HG03432 (cell line): ENCODE results near the gene NRCAM.

ENCODE experiments used
- ATAC-seq: cut with Tn5 transposase; IDR thresholded peaks from one replicate; pipeline ENCODE4 v1.9.1; 2021; ENCODE audit warnings: mild to moderate bottlenecking, moderate library complexity; ENCODE audit not compliant: unreplicated experiment

NRCAM gene

DNA sequence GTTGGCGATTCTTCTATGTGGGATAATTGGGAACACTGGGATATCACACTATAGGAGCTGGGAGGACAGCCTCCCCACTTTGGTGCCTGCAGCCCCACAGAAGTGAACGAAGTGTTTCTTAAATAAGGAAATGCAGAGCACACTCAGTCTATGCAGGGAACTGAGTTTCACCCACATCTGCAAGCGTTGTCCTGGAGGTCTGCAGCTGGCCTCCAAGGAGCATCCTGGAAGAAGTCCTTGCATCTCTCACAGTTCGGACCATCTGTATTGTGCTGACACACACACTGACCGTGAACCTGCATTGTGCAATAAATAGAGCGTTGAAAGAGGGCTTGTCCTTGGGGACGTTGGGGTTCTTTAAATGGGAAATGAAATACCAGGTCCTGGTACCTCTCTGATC lies 351.9 kb downstream of the NRCAM start:
- ATAC-seq: no peak

DNA sequence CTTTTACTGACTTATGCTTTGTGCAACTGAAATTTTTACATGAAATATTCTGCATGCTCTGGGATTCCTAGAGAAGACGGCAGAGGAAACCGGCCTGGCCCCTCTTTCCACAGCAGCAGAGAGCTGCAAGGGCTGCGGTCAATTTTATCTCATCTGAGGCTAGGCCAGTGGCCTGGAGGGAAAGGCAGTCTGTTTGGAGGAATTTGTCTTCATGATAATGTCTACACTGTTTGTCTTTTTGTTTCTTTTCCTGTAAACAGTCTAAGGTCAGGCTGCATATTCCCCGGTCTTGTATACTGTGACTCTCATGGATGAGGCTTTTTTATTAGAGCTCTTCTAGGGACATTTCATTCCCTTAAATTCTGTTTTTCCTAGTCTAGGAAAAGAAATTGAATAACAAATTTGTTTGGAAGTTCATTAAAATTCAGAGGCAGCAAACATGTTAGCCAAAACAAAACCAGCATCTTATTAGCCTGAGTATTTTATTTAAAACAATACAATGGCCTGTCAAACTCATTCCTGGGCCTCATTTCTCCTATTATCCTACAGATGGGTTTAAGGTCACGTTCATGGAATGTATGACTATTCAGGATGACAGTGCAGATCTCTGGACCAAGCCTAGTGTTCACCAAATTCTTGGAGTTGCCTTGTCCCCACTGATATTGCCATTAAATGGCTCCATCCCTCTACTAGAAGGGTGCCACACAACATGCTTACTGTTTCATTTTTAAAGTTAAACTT lies 352.5 kb downstream of the NRCAM start:
- ATAC-seq: no peak

DNA sequence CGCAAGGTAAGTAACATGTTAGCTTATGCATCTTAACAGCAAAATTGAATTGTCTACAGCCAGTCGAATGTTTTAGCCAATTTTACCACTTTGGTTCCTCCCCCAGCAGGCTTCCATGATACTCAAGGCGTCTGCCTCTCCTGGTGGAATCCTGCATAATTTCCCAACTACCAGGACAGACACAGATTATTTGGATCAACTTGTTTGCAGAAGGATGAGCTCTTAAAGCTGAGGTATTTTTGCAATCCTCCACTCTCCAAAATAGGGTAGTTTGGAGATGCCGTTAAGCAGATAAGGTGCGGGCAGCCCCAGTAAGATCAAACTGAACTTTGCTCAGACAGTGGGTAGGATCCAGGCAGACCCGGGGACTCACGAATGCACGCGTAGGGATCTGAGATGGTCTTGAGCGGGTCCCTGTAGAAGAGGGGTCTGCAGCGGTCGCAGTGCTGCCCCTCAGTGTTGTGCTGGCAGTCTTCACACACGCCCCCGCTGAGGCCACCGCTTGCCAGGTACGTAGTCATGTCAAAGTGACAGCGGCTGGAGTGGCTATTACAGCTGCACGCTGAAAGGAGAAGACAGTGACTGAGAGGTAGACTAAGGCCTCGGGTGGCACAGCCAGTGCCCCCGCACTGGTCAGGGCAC lies 353.4 kb downstream of the NRCAM start:
- ATAC-seq: no peak

DNA sequence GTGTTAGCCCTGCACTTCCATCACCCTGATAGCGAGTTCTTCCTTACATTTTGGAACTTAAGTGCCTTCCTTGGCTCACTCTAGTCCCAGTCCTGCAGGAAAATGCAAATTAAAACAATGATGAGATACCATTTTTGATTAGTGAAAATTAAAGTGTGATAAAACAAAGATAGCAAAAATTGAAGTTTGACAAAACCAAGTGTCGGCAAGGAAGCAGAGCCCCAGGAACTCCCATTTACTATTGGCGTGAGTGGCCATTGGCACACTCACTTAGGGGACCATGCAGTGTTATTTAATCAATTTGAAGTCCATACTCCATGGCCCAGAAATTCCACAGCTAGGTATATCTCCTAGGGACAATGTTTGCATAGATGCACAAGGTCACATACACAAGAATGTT lies 354.5 kb downstream of the NRCAM start:
- ATAC-seq: no peak

DNA sequence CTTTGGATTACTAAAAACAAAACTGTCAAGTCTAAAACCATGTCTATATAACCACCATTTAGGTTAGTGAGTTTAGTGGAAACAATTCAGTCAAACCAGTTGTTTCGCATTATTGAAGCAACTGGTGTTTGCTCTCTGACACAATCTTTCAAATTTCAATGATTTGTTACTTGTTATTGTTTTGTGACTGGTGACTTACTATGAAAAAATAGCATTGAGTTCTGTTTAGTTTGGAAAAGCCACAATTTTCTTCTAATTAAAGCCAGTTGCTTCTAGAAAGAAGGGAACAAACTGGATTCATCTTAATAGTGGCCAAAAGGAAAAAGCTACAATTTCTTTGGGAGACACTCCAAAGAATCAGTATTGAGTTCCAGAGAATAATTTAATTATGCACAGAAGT lies 356.5 kb downstream of the NRCAM start:
- no peak for ATAC-seq

DNA sequence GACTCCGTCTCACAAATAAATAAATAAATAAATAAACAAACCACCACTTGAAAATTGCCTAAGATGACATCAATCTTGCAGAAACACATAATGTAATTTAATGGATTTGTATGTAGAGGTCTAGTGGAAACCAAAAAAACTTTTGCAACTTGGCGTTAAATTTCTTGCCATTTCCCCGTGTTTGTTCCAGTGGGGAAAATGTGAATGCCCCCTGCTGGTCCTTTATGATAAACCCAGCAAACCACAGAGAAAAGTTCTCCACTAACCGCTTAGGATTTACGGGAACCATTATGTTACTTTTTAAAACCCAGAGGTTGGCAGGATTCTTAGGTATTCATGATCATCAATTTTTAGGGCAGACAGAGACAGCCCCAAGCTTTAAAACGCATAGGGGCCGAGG lies 358.5 kb downstream of the NRCAM start:
- ATAC-seq: no peak
